Panc1 (cell line): ENCODE results near the gene GALNT15.

Source experiments
- CTCF ChIP-seq: fragments of 450-650 bp; IDR thresholded peaks from 2 replicates; pipeline ENCODE4 v1.5.1; 2017; ENCODE audit warnings: mild to moderate bottlenecking
- POLR2AphosphoS5 ChIP-seq: IDR thresholded peaks from 2 replicates; pipeline ENCODE4 v1.6.1; 2012; ENCODE audit warnings: mild to moderate bottlenecking, low read depth, low read length, moderate library complexity
- REST ChIP-seq, 2 experiments: IDR thresholded peaks; 2 replicates each; pipeline ENCODE4 v1.6.1; 2011 to 2012; ENCODE audit warnings: low read depth in 2 of 2, control low read depth in 1 of 2, low read length in 1 of 2, mild to moderate bottlenecking in 1 of 2, moderate library complexity in 1 of 2; ENCODE audit not compliant: insufficient read depth in 1 of 2
- SIN3A ChIP-seq: IDR thresholded peaks from 2 replicates; pipeline ENCODE4 v1.6.1; 2012; ENCODE audit warnings: low read depth, mild to moderate bottlenecking, low read length, moderate library complexity, borderline replicate concordance; ENCODE audit not compliant: insufficient read depth
- TCF7L2 ChIP-seq: IDR thresholded peaks from 2 replicates; pipeline ENCODE4 v1.6.1; 2011; ENCODE audit warnings: mild to moderate bottlenecking, low read depth, low read length, inconsistent platforms

- no peak for TF ChIP-seq POLR2AphosphoS5
- no peak for TF ChIP-seq CTCF
- no peak for TF ChIP-seq REST (IDR thresholded peaks at IDR 0.05; ENCODE audit: insufficient read depth in 1 of 2, low read depth in 2 of 2, low read length in 1 of 2)
- TF ChIP-seq TCF7L2 = no peak
- no peak for TF ChIP-seq SIN3A
Measured at GRCh38 chr3:16179771-16180736, 5.6 kb downstream of the GALNT15 start.
